SK-N-SH (cell line): ENCODE results near the gene PPP2R1B. TPM values are rescaled to one million over a fixed set of nuclear protein-coding genes. Genes with fewer than 3 reads are reported as not detected.

Experiments
- CTCF ChIA-PET: fragments of 300-600, 350-600 bp; formaldehyde crosslinking; extraction: SDS; loops from one replicate; lab custom pipeline; 2021; lab: Yijun Ruan, JAX
- POLR2A ChIA-PET: fragments of 350-600 bp; sonication (Branson Sonifier 250); formaldehyde crosslinking; extraction: SDS; loops from one replicate; lab custom pipeline; 2020; ENCODE audit warnings: antibody characterized with exemption, inconsistent platforms; lab: Yijun Ruan, JAX
- DNase-seq: peaks from one replicate; pipeline ENCODE4 v3.0.0; 2012
- H2AFZ ChIP-seq: fragments of 200-600 bp; sonication (generic); 2 replicates; pipeline ENCODE4 v1.8.1; 2016; ENCODE audit warnings: antibody characterized with exemption, mild to moderate bottlenecking, low read depth
- H3F3A ChIP-seq: fragments of 200-600 bp; sonication (generic); replicated peaks from 2 replicates; pipeline ENCODE3; 2016; ENCODE audit warnings: antibody characterized with exemption, mild to moderate bottlenecking; ENCODE audit not compliant: insufficient read depth
- H3K27ac ChIP-seq, 2 experiments: fragments of 200-500 bp in 1 of 2; fragments of 200-600 bp in 1 of 2; sonication (Bioruptor generic) in 1 of 2; sonication (generic), shearing (Covaris generic) in 1 of 2; 2 replicates each; pipeline versions ENCODE4 v1.5.1 to v1.6.1; 2014 to 2016; ENCODE audit warnings: low read depth in 2 of 2, inconsistent platforms in 1 of 2, low read length in 1 of 2, mild to moderate bottlenecking in 1 of 2, mixed read lengths in 1 of 2
- H3K27me3 ChIP-seq: fragments of 200-600 bp; sonication (generic), shearing (Covaris generic); 2 replicates; pipeline ENCODE4 v1.6.1; 2016; ENCODE audit warnings: mixed run types; ENCODE audit not compliant: insufficient read depth
- H3K36me3 ChIP-seq, 2 experiments: fragments of 200-500 bp in 1 of 2; fragments of 200-600 bp in 1 of 2; sonication (Bioruptor generic) in 1 of 2; sonication (generic) in 1 of 2; replicated peaks in 1 of 2; 2 replicates each; pipeline versions ENCODE3 to v1.5.1; 2014 to 2016; ENCODE audit warnings: low read length in 1 of 2, mild to moderate bottlenecking in 1 of 2; ENCODE audit not compliant: insufficient read depth in 2 of 2, control insufficient read depth in 1 of 2
- H3K4me1 ChIP-seq, 2 experiments: fragments of 200-500 bp in 1 of 2; fragments of 200-600 bp in 1 of 2; sonication (Bioruptor generic) in 1 of 2; sonication (generic), shearing (Covaris generic) in 1 of 2; 2 replicates each; pipeline versions ENCODE4 v1.5.1 to v1.6.1; 2014 to 2016; ENCODE audit warnings: low read depth in 1 of 2, low read length in 1 of 2, mixed run types in 1 of 2; ENCODE audit not compliant: insufficient read depth in 2 of 2, control insufficient read depth in 1 of 2
- H3K4me2 ChIP-seq: fragments of 200-600 bp; sonication (generic), shearing (Covaris generic); 2 replicates; pipeline ENCODE4 v1.6.1; 2017; ENCODE audit warnings: mixed run types
- H3K4me3 ChIP-seq, 2 experiments: fragments of 200-500 bp in 1 of 2; fragments of 200-600 bp in 1 of 2; sonication (Bioruptor generic) in 1 of 2; sonication (generic), shearing (Covaris generic) in 1 of 2; 2 replicates each; pipeline versions ENCODE4 v1.5.1 to v1.8.1; 2014 to 2016; ENCODE audit warnings: low read depth in 2 of 2, inconsistent platforms in 1 of 2, low read length in 1 of 2, mild to moderate bottlenecking in 1 of 2, mixed read lengths in 1 of 2, moderate library complexity in 1 of 2
- H3K79me2 ChIP-seq: fragments of 200-600 bp; sonication (generic); 2 replicates; pipeline ENCODE4 v1.8.1; 2017; ENCODE audit warnings: mild to moderate bottlenecking; ENCODE audit not compliant: insufficient read depth
- H3K9ac ChIP-seq: fragments of 200-600 bp; sonication (generic); 2 replicates; pipeline ENCODE4 v1.6.1; 2017; ENCODE audit warnings: mixed run types
- H3K9me2 ChIP-seq: fragments of 200-600 bp; sonication (generic); 2 replicates; pipeline ENCODE4 v1.6.1; 2017; ENCODE audit warnings: mixed run types
- H3K9me3 ChIP-seq: fragments of 200-600 bp; sonication (generic); 2 replicates; pipeline ENCODE4 v1.6.1; 2017; ENCODE audit warnings: mixed run types, mild to moderate bottlenecking, moderate library complexity
- H4K20me1 ChIP-seq: fragments of 200-600 bp; sonication (generic); 2 replicates; pipeline ENCODE4 v1.6.1; 2017; ENCODE audit warnings: mild to moderate bottlenecking, mixed run types; ENCODE audit not compliant: insufficient read depth
- CHD2 ChIP-seq: fragments of 150-350 bp; IDR thresholded peaks from 2 replicates; pipeline ENCODE4 v1.6.1; 2018; ENCODE audit warnings: low read length; ENCODE audit not compliant: partially characterized antibody
- FOXJ3 ChIP-seq: sonication (generic); formaldehyde crosslinking; IDR thresholded peaks from 2 replicates; pipeline ENCODE4 v1.5.1; 2020; ENCODE audit warnings: mild to moderate bottlenecking, missing genetic modification reagents
- FOXM1 ChIP-seq: IDR thresholded peaks from 2 replicates; pipeline ENCODE4 v1.4.0; 2012; ENCODE audit warnings: low read depth, mild to moderate bottlenecking
- GATA2 ChIP-seq: sonication (generic); formaldehyde crosslinking; IDR thresholded peaks from 2 replicates; pipeline ENCODE4 v1.5.0; 2020; ENCODE audit warnings: mild to moderate bottlenecking, missing genetic modification reagents
- MEF2A ChIP-seq: IDR thresholded peaks from 2 replicates; pipeline ENCODE4 v1.4.0; 2012; ENCODE audit warnings: low read depth, borderline replicate concordance
- MXI1 ChIP-seq: IDR thresholded peaks from 2 replicates; pipeline ENCODE4 v1.6.1; 2012; ENCODE audit warnings: mild to moderate bottlenecking, low read depth, low read length, improper control_type of control experiment
- RAD21 ChIP-seq: IDR thresholded peaks from 2 replicates; pipeline ENCODE4 v1.6.1; 2012; ENCODE audit warnings: mild to moderate bottlenecking, low read length
- RFX5 ChIP-seq: IDR thresholded peaks from 2 replicates; pipeline ENCODE4 v1.6.1; 2012; ENCODE audit warnings: mild to moderate bottlenecking, improper control_type of control experiment, low read length
- RXRA ChIP-seq: IDR thresholded peaks from 2 replicates; pipeline ENCODE4 v1.4.0; 2012; ENCODE audit warnings: low read depth, mild to moderate bottlenecking, borderline replicate concordance
- TAF1 ChIP-seq: IDR thresholded peaks from 2 replicates; pipeline ENCODE4 v1.6.1; 2012; ENCODE audit warnings: low read depth, mild to moderate bottlenecking, low read length, moderate library complexity, borderline replicate concordance
- YY1 ChIP-seq: IDR thresholded peaks from 2 replicates; pipeline ENCODE4 v1.4.0; 2012; ENCODE audit warnings: low read depth, mild to moderate bottlenecking
- WGBS: methylation state at CpG from one replicate; pipeline ENCODE4 v1.1.6; 2017; ENCODE audit warnings: low lambda C conversion rate; 5-methylcytosine and 5-hydroxymethylcytosine counted together
- polyA plus RNA-seq, 3 experiments: library from polyadenylated mRNA; depleted of rRNA; stranded (reverse); fragments of >200 nt; gene quantifications; 2 replicates each; pipeline ENCODE4 v1.2.3, GENCODE V29; 2012
- TF ChIP-seq, protein P1 (sequence below): fragments of 200-600 bp; sonication (generic); IDR thresholded peaks from 2 replicates; pipeline ENCODE4 v1.6.1; 2017; ENCODE audit warnings: antibody characterized with exemption, mild to moderate bottlenecking, moderate library complexity
- TF ChIP-seq, protein P2 (sequence below): IDR thresholded peaks from 2 replicates; pipeline ENCODE4; 2012
- TF ChIP-seq, protein P3 (sequence below): fragments of 150-350 bp; IDR thresholded peaks from 2 replicates; pipeline ENCODE4 v1.6.1; 2016; ENCODE audit warnings: mild to moderate bottlenecking, low read depth, low read length
- TF ChIP-seq, protein P4 (sequence below): IDR thresholded peaks from 2 replicates; pipeline ENCODE4 v1.4.0; 2012; ENCODE audit warnings: low read depth, borderline replicate concordance

Gene PPP2R1B
- polyA plus RNA-seq, 1 of the 3 experiments (the other 2 are of a cell fraction): 25.9 TPM

DNA sequence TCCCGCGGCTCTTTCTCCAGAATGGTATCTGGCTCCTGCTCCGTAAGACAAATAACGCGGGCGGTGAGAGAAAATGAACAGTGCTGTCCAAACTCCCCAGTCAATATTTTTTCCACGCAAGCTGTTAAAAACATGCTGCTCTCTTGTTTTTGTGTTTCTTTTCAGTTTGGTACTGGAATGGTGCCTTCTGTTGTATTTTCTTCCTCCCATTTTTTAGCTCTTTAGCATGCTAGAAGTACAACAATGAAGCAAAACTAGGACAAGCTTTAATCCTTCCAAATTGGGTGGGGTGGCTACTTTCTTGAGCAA is 599 bp upstream of the PPP2R1B start:
- TF ChIP-seq TAF1: no peak
- no peak for TF ChIP-seq RFX5
- TF ChIP-seq, protein P1, sequence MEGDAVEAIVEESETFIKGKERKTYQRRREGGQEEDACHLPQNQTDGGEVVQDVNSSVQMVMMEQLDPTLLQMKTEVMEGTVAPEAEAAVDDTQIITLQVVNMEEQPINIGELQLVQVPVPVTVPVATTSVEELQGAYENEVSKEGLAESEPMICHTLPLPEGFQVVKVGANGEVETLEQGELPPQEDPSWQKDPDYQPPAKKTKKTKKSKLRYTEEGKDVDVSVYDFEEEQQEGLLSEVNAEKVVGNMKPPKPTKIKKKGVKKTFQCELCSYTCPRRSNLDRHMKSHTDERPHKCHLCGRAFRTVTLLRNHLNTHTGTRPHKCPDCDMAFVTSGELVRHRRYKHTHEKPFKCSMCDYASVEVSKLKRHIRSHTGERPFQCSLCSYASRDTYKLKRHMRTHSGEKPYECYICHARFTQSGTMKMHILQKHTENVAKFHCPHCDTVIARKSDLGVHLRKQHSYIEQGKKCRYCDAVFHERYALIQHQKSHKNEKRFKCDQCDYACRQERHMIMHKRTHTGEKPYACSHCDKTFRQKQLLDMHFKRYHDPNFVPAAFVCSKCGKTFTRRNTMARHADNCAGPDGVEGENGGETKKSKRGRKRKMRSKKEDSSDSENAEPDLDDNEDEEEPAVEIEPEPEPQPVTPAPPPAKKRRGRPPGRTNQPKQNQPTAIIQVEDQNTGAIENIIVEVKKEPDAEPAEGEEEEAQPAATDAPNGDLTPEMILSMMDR: no peak
- TF ChIP-seq YY1: no peak
- TF ChIP-seq, protein P2, sequence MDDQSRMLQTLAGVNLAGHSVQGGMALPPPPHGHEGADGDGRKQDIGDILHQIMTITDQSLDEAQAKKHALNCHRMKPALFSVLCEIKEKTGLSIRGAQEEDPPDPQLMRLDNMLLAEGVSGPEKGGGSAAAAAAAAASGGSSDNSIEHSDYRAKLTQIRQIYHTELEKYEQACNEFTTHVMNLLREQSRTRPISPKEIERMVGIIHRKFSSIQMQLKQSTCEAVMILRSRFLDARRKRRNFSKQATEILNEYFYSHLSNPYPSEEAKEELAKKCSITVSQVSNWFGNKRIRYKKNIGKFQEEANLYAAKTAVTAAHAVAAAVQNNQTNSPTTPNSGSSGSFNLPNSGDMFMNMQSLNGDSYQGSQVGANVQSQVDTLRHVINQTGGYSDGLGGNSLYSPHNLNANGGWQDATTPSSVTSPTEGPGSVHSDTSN: no peak
- TF ChIP-seq, all 33 proteins: peak for 0
- no peak for DNase-seq
- H2AFZ ChIP-seq: peak overlapping the region; percentile 97
- H3K4me2 ChIP-seq: peak overlapping the region; percentile 89
- H3K27me3 ChIP-seq: no peaks in the 10 kb centered on the region
- H3K79me2 ChIP-seq: peaks cover 43% of the 10 kb centered on the region
- H3K9ac ChIP-seq: peak overlapping the region; percentile 90
- no peaks in the 10 kb centered on the region for H4K20me1 ChIP-seq
- peaks cover 8% of the 10 kb centered on the region for H3F3A ChIP-seq
- H3K4me1 ChIP-seq: peaks cover 5% of the 10 kb centered on the region in 2 experiments; a peak in 2 of 4 replicates
- no peaks in the 10 kb centered on the region for H3K9me2 ChIP-seq
- H3K4me3 ChIP-seq: peak overlapping the region; percentile 76 to 85
- POLR2A ChIA-PET: interaction anchor here (1.0 to 1.3 kb wide), 2 partner anchors 32 to 160 kb away, joined by 3 to 5 read pairs; no protein-coding TSS in a partner anchor
- CTCF ChIA-PET: interaction anchor here (0.7 to 5.3 kb wide), 8 partner anchors 10 to 180 kb away, joined by 3 to 61 read pairs (median 5); partner anchors contain the start of gene SIK2
- H3K36me3 ChIP-seq: peaks cover 15 to 18% of the 10 kb centered on the region in 2 experiments
- no peaks in the 10 kb centered on the region for H3K9me3 ChIP-seq
- 12% methylated on average over 7 of the region's 7 CpGs for WGBS
- peak overlapping the region; percentile 81 to 86 for H3K27ac ChIP-seq

DNA sequence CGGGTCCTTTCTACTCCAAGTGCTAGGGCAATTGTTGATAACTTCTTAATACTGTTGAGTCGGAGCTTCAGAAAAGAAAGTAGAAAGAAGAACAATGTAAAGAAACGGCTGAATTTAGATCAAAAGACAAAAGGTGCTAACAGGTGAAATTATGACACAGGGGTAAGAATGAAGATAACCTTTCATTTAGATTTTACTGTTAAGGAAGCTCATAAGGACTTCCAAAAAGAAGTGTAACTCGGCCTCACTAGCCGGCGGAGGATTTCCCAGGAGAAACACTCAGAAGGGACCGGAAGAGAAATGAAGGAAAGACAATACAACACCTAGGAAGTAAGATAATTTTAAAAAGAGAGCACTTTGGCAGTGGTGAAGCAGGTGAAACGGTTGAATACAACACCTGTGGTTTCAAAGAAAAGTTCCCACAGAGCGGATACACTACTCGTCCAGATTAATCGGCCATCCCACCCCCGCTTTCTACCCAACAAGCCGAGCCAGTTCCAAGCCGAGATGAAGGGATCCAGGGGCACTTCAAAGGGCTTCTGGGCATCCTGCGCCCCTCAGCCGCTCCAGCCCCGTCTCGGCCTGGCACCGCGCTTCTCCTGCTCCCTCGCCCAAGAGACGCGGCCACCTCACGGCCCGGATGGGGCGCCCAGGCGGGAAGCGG is 737 bp downstream of the PPP2R1B start:
- CTCF ChIA-PET: interaction anchor here (0.9 to 5.3 kb wide), 9 partner anchors 11 to 167 kb away, joined by 3 to 61 read pairs (median 4); partner anchors contain the start of gene SIK2
- DNase-seq: no peak
- H3K79me2 ChIP-seq: peaks cover 54% of the 10 kb centered on the region

More for the DNA sequence above, 737 bp downstream of the PPP2R1B start:
- peak overlapping the region; percentile 76 to 85 for H3K4me3 ChIP-seq
- peak overlapping the region in 1 of 2 experiments; percentile 86; a peak in 2 of 4 replicates for H3K27ac ChIP-seq
- H2AFZ ChIP-seq: peak overlapping the region; percentile 97; the same call in 1 of the 2 replicates
- H3K4me1 ChIP-seq: peaks cover 5% of the 10 kb centered on the region in 2 experiments; a peak in 2 of 4 replicates
- no peaks in the 10 kb centered on the region for H3K9me2 ChIP-seq
- no peaks in the 10 kb centered on the region for H3K27me3 ChIP-seq
- WGBS: 9% methylated on average over 18 of the region's 28 CpGs
- peaks cover 27% of the 10 kb centered on the region in 2 experiments for H3K36me3 ChIP-seq
- no peaks in the 10 kb centered on the region for H3K9me3 ChIP-seq
- TF ChIP-seq FOXM1 (no peak), MXI1 (no peak), GATA2 (no peak), RXRA (no peak), FOXJ3 (CRISPR knock-in tag) (no peak), YY1 (no peak), MEF2A (no peak), RAD21 (no peak), CHD2 (no peak)
- TF ChIP-seq, protein P3, sequence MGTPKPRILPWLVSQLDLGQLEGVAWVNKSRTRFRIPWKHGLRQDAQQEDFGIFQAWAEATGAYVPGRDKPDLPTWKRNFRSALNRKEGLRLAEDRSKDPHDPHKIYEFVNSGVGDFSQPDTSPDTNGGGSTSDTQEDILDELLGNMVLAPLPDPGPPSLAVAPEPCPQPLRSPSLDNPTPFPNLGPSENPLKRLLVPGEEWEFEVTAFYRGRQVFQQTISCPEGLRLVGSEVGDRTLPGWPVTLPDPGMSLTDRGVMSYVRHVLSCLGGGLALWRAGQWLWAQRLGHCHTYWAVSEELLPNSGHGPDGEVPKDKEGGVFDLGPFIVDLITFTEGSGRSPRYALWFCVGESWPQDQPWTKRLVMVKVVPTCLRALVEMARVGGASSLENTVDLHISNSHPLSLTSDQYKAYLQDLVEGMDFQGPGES: no peak
- TF ChIP-seq, protein P4, sequence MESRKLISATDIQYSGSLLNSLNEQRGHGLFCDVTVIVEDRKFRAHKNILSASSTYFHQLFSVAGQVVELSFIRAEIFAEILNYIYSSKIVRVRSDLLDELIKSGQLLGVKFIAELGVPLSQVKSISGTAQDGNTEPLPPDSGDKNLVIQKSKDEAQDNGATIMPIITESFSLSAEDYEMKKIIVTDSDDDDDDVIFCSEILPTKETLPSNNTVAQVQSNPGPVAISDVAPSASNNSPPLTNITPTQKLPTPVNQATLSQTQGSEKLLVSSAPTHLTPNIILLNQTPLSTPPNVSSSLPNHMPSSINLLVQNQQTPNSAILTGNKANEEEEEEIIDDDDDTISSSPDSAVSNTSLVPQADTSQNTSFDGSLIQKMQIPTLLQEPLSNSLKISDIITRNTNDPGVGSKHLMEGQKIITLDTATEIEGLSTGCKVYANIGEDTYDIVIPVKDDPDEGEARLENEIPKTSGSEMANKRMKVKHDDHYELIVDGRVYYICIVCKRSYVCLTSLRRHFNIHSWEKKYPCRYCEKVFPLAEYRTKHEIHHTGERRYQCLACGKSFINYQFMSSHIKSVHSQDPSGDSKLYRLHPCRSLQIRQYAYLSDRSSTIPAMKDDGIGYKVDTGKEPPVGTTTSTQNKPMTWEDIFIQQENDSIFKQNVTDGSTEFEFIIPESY: no peak
- peaks cover 8% of the 10 kb centered on the region for H3F3A ChIP-seq
- no peaks in the 10 kb centered on the region for H4K20me1 ChIP-seq
- POLR2A ChIA-PET: interaction anchor here (0.6 kb wide), 1 partner anchor 1611 kb away, joined by 4 read pairs; no protein-coding TSS in a partner anchor
- H3K4me2 ChIP-seq: peak overlapping the region; percentile 89
- peak overlapping the region; percentile 90 for H3K9ac ChIP-seq
